Neural progenitor cell (in vitro differentiated cells): ENCODE results near the gene EXT2. TPM values are rescaled to one million over a fixed set of nuclear protein-coding genes. Genes with fewer than 3 reads are reported as not detected.

Experiments
- DNase-seq: peaks from one replicate; pipeline ENCODE4 v3.0.0-alpha.2; 2016; ENCODE audit warnings: low spot score
- H2AFZ ChIP-seq: fragments of 200-600 bp; sonication (generic); replicated peaks from 2 replicates; pipeline ENCODE4 v1.6.1; 2016; ENCODE audit warnings: antibody characterized with exemption
- H3F3A ChIP-seq: fragments of 200-600 bp; sonication (generic); 2 replicates; pipeline ENCODE4 v1.6.1; 2016; ENCODE audit warnings: antibody characterized with exemption, low read depth
- H3K27ac ChIP-seq: fragments of 200-600 bp; sonication (generic); 2 replicates; pipeline ENCODE4 v1.5.1; 2016; ENCODE audit warnings: mild to moderate bottlenecking
- H3K27me3 ChIP-seq: fragments of 200-600 bp; sonication (generic); 2 replicates; pipeline ENCODE4 v1.6.1; 2016; ENCODE audit warnings: mild to moderate bottlenecking, moderate library complexity
- H3K36me3 ChIP-seq: fragments of 200-600 bp; sonication (generic); 2 replicates; pipeline ENCODE4 v1.5.1; 2016
- H3K4me1 ChIP-seq: fragments of 200-600 bp; sonication (generic); 2 replicates; pipeline ENCODE4 v1.6.1; 2016; ENCODE audit warnings: mixed run types
- H3K4me2 ChIP-seq: fragments of 200-600 bp; sonication (generic); 2 replicates; pipeline ENCODE4 v1.6.1; 2016
- H3K4me3 ChIP-seq: fragments of 200-600 bp; sonication (generic); 2 replicates; pipeline ENCODE4 v1.5.1; 2016
- H3K79me2 ChIP-seq: fragments of 200-600 bp; sonication (generic); 2 replicates; pipeline ENCODE4 v1.6.1; 2016; ENCODE audit warnings: low read depth
- H3K9ac ChIP-seq: fragments of 200-600 bp; sonication (generic); 2 replicates; pipeline ENCODE4 v1.6.1; 2016
- H3K9me3 ChIP-seq: fragments of 200-600 bp; sonication (generic); 2 replicates; pipeline ENCODE4 v1.5.1; 2016; ENCODE audit warnings: low read depth
- H4K20me1 ChIP-seq: fragments of 200-600 bp; sonication (generic); 2 replicates; pipeline ENCODE4 v1.6.1; 2016; ENCODE audit warnings: low read depth
- H3K27ac Mint-ChIP-seq: 3 replicates; pipeline ENCODE4 v1.8.0; 2021; ENCODE audit warnings: mixed read lengths
- H3K27me3 Mint-ChIP-seq: 2 replicates; pipeline ENCODE4 v1.8.0; 2022; ENCODE audit warnings: low read depth, mild to moderate bottlenecking, inconsistent platforms, moderate library complexity, mixed read lengths; ENCODE audit not compliant: insufficient read depth
- H3K36me3 Mint-ChIP-seq: 3 replicates; pipeline ENCODE4 v1.8.0; 2021; ENCODE audit warnings: mixed read lengths
- H3K4me1 Mint-ChIP-seq: 3 replicates; pipeline ENCODE4 v1.8.0; 2021; ENCODE audit warnings: mixed read lengths
- H3K4me3 Mint-ChIP-seq: 3 replicates; pipeline ENCODE4 v1.8.0; 2021; ENCODE audit warnings: mild to moderate bottlenecking, moderate library complexity, mixed read lengths
- H3K9me3 Mint-ChIP-seq: 3 replicates; pipeline ENCODE4 v1.8.0; 2020; ENCODE audit warnings: mixed read lengths
- CTCF ChIP-seq: fragments of 200-600 bp; sonication (generic); IDR thresholded peaks from 2 replicates; pipeline ENCODE4 v1.5.1; 2017; ENCODE audit warnings: antibody characterized with exemption, mild to moderate bottlenecking
- EZH2 ChIP-seq: fragments of 200-600 bp; sonication (generic); IDR thresholded peaks from 2 replicates; pipeline ENCODE4 v1.6.1; 2017; ENCODE audit warnings: antibody characterized with exemption, mild to moderate bottlenecking, moderate library complexity
- EZH2phosphoT487 ChIP-seq: fragments of 200-600 bp; sonication (generic); IDR thresholded peaks from 2 replicates; pipeline ENCODE4 v1.6.1; 2017; ENCODE audit warnings: antibody characterized with exemption
- total RNA-seq: library from RNA; depleted of rRNA; stranded (reverse); fragments of >200 nt; gene quantifications from 2 replicates; pipeline ENCODE4 v1.2.3, GENCODE V29; 2015; ENCODE audit warnings: low replicate concordance

The EXT2 gene
- total RNA-seq, 1 donor from 2014 or later: 70.4 TPM

DNA sequence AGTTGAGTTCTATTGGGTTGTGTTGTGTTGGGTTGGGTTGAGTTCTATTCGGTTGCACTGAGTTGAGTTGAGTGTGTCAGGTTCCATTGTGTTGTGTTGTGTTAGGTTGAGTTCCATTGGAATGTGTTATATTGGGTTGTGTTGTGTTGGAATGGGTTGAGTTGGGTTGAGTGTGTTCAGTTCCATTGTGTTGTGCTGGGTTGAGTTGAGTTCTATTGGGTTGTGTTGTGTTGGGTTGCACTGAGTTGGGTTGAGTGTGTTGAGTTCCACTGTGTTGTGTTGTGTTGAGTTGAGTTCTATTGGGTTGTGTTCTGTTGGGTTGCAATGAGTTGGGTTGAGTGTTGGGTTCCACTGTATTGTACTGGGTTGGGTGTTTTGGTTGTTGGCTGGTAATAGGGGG, 178.9 kb downstream of the EXT2 start:
- TF ChIP-seq CTCF (no peak), EZH2phosphoT487 (no peak), EZH2 (no peak)
- Mint-ChIP-seq H3K4me3 (no peak overlapping the region), H3K4me1 (peaks cover 17% of the 10 kb centered on the region), H3K27ac (no peak overlapping the region), H3K36me3 (no peaks in the 10 kb centered on the region), H3K9me3 (peaks cover 3% of the 10 kb centered on the region), H3K27me3 (peaks cover 5% of the 10 kb centered on the region)
- Histone ChIP-seq H3K36me3 (no peaks in the 10 kb centered on the region), H3K27me3 (no peaks in the 10 kb centered on the region), H2AFZ (no peak overlapping the region), H3K4me1 (peaks cover 10% of the 10 kb centered on the region), H4K20me1 (no peaks in the 10 kb centered on the region), H3K9ac (no peak overlapping the region), H3K9me3 (no peaks in the 10 kb centered on the region), H3K4me2 (no peak overlapping the region), H3K4me3 (no peak overlapping the region), H3K79me2 (no peaks in the 10 kb centered on the region), H3F3A (no peaks in the 10 kb centered on the region), H3K27ac (no peak overlapping the region)
- no peak for DNase-seq

GRCh38 chr11:44275241-44275640, 179.8 kb downstream of the EXT2 start:
- TF ChIP-seq EZH2phosphoT487 (no peak), EZH2 (no peak), CTCF (no peak)
- peaks cover 11% of the 10 kb centered on the region for H3K27me3 Mint-ChIP-seq
- H3K4me1 ChIP-seq: peaks cover 7% of the 10 kb centered on the region
- DNase-seq: no peak
- H3K27ac ChIP-seq: no peak overlapping the region
- no peak overlapping the region for H3K4me3 ChIP-seq
- H3F3A ChIP-seq: no peaks in the 10 kb centered on the region
- H3K9me3 ChIP-seq: no peaks in the 10 kb centered on the region
- no peaks in the 10 kb centered on the region for H3K27me3 ChIP-seq
- H3K9ac ChIP-seq: no peak overlapping the region
- peaks cover 16% of the 10 kb centered on the region for H3K4me1 Mint-ChIP-seq
- no peaks in the 10 kb centered on the region for H3K36me3 ChIP-seq
- H3K4me2 ChIP-seq: no peak overlapping the region
- no peaks in the 10 kb centered on the region for H3K36me3 Mint-ChIP-seq
- no peaks in the 10 kb centered on the region for H4K20me1 ChIP-seq
- H3K4me3 Mint-ChIP-seq: no peak overlapping the region
- no peak overlapping the region for H3K27ac Mint-ChIP-seq
- H3K79me2 ChIP-seq: no peaks in the 10 kb centered on the region
- peaks cover 3% of the 10 kb centered on the region for H3K9me3 Mint-ChIP-seq
- no peak overlapping the region for H2AFZ ChIP-seq

GRCh38 chr11:44275961-44276550, 180.6 kb downstream of the EXT2 start:
- H3K4me1 ChIP-seq: no peaks in the 10 kb centered on the region
- H3K4me1 Mint-ChIP-seq: peaks cover 15% of the 10 kb centered on the region
- H3K27ac Mint-ChIP-seq: no peak overlapping the region

More at GRCh38 chr11:44275961-44276550, 180.6 kb downstream of the EXT2 start:
- H3K27me3 Mint-ChIP-seq: peaks cover 15% of the 10 kb centered on the region
- Histone ChIP-seq H3K27ac (no peak overlapping the region), H3K9me3 (no peaks in the 10 kb centered on the region), H3K9ac (no peak overlapping the region), H3K27me3 (no peaks in the 10 kb centered on the region), H3F3A (no peaks in the 10 kb centered on the region), H3K4me3 (no peak overlapping the region), H4K20me1 (no peaks in the 10 kb centered on the region), H2AFZ (no peak overlapping the region), H3K36me3 (no peaks in the 10 kb centered on the region), H3K79me2 (no peaks in the 10 kb centered on the region), H3K4me2 (no peak overlapping the region)
- TF ChIP-seq EZH2phosphoT487: no peak
- no peak for TF ChIP-seq EZH2
- no peak for TF ChIP-seq CTCF
- H3K4me3 Mint-ChIP-seq: no peak overlapping the region
- H3K9me3 Mint-ChIP-seq: peaks cover 3% of the 10 kb centered on the region
- DNase-seq: no peak
- no peaks in the 10 kb centered on the region for H3K36me3 Mint-ChIP-seq
